ENCODE data around the gene SGMS1. TPM values are rescaled to one million over a fixed set of nuclear protein-coding genes. Genes with fewer than 3 reads are reported as not detected.

SGMS1 gene
- total RNA-seq, 4 donors from 2014 or later: 28.3 to 44.5 (median 41.7) TPM

GRCh38 chr10:50289196-50289595 is 334.6 kb downstream of the SGMS1 start:
- H3K4me3 ChIP-seq: no peak overlapping the region
- no peak for DNase-seq
- no peak overlapping the region for H3K27ac ChIP-seq
- H3K27me3 ChIP-seq: no peaks in the 10 kb centered on the region
- no peaks in the 10 kb centered on the region for H3K9me3 ChIP-seq
- H3K4me1 ChIP-seq: peaks cover 0 to 3% (median 0%) of the 10 kb centered on the region in 4 donors
- TF ChIP-seq POLR2AphosphoS5 (IDR thresholded peaks at IDR 0.05): no peak
- TF ChIP-seq EP300 (IDR thresholded peaks at IDR 0.05; ENCODE audit: low read depth): no peak
- no peak for TF ChIP-seq CTCF (IDR thresholded peaks at IDR 0.05)
- no peak for TF ChIP-seq POLR2A (IDR thresholded peaks at IDR 0.05)
- WGBS, 2 donors (ENCODE audit: low coverage in 1 of 2): 68 to 88% methylated on average over 4 to 6 of the region's 6 CpGs
- in situ Hi-C loops (cut with MboI; ENCODE audit: low pct_ligation_motif_present in 1 of 4, low pct_unique_long_range_greater_than_20kb in 1 of 4, low sequenced_read_pairs in 3 of 4): no loop called here
- H3K36me3 ChIP-seq: no peaks in the 10 kb centered on the region
- intact Hi-C loops (cut with DNase I; ENCODE audit: low total_unique reads): no loop called here

- in situ Hi-C loops (cut with MboI; ENCODE audit: low pct_ligation_motif_present in 1 of 4, low pct_unique_long_range_greater_than_20kb in 1 of 4, low sequenced_read_pairs in 3 of 4): no loop called here
- TF ChIP-seq CTCF (IDR thresholded peaks at IDR 0.05) (no peak), POLR2AphosphoS5 (IDR thresholded peaks at IDR 0.05) (no peak), EP300 (IDR thresholded peaks at IDR 0.05; ENCODE audit: low read depth) (no peak), POLR2A (IDR thresholded peaks at IDR 0.05) (no peak)
- 42 to 80% methylated on average over 4 to 9 of the region's 9 CpGs for WGBS, 2 donors (ENCODE audit: low coverage in 1 of 2)
- no peaks in the 10 kb centered on the region for H3K9me3 ChIP-seq
- no peaks in the 10 kb centered on the region for H3K4me1 ChIP-seq
- H3K4me3 ChIP-seq: no peak overlapping the region
- H3K27me3 ChIP-seq: peaks cover 7% of the 10 kb centered on the region
- H3K36me3 ChIP-seq: no peaks in the 10 kb centered on the region
- intact Hi-C loops (cut with DNase I; ENCODE audit: low total_unique reads): no loop called here
- DNase-seq: no peak
- H3K27ac ChIP-seq: no peak overlapping the region
These were observed 336.6 kb downstream of the SGMS1 start for GRCh38 chr10:50286996-50287803.

DNA sequence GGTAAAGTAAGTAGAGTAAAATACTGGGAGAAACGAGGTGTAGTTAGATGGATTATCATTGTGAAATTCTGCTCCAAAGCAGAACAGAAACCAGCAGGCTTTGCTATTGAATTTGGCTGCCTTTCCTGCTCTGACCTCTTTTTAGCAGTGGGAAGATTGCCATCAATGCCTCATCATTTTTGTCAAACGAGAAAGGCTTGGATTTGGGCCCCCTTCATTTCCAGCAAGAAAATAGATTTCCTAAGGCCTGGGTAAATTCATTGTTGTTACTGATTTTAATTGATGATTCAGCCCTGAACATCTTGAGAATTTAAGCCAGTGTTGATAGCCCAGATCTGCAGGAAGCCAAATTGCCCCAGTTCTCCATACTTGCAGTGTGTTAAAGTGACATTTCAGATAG is 337.2 kb downstream of the SGMS1 start:
- Histone ChIP-seq H3K4me1 (no peaks in the 10 kb centered on the region), H3K9me3 (no peaks in the 10 kb centered on the region), H3K27me3 (peaks cover 7% of the 10 kb centered on the region), H3K36me3 (no peaks in the 10 kb centered on the region), H3K27ac (no peak overlapping the region), H3K4me3 (no peak overlapping the region)
- TF ChIP-seq EP300 (IDR thresholded peaks at IDR 0.05; ENCODE audit: low read depth) (no peak), POLR2AphosphoS5 (IDR thresholded peaks at IDR 0.05) (no peak), CTCF (IDR thresholded peaks at IDR 0.05) (no peak), POLR2A (IDR thresholded peaks at IDR 0.05) (no peak)
- DNase-seq: no peak
- in situ Hi-C loops (cut with MboI; ENCODE audit: low pct_ligation_motif_present in 1 of 4, low pct_unique_long_range_greater_than_20kb in 1 of 4, low sequenced_read_pairs in 3 of 4) (no loop called here), intact Hi-C loops (cut with DNase I; ENCODE audit: low total_unique reads) (no loop called here)
- 44 to 50% methylated on average over 2 of the region's 2 CpGs for WGBS, 2 donors (ENCODE audit: low coverage in 1 of 2)

DNA sequence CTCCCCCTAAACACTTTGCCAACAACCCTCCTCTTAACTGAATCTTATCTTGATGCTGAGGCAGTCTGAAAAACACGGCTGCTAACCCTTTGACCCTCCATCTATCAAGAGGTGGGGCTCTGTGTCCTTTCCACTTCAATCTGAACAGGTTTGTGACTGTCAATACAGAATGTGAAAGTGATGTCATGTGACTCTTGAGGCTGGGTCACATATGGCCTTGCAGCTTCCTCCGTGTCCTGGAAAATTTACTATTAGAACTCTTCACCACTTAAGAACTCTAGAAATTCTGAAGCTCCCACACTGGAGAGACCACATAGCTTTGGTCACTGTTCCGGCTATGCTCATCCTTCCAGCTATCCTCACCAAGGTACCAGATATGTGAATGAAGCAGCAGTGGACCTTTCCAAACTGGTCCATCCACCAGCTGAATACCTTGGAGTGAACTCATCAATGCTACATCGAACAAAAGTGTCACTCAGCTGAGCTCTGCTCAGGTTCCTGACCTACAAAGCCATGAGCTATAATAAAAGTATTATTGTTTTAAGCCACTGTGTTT is 341.7 kb downstream of the SGMS1 start:
- H3K4me1 ChIP-seq: no peaks in the 10 kb centered on the region
- DNase-seq: no peak
- no peak overlapping the region for H3K27ac ChIP-seq
- H3K27me3 ChIP-seq: peaks cover 7% of the 10 kb centered on the region
- H3K4me3 ChIP-seq: no peak overlapping the region
- 56 to 81% methylated on average over 1 to 4 of the region's 4 CpGs for WGBS, 2 donors (ENCODE audit: low coverage in 1 of 2)
- H3K9me3 ChIP-seq: no peaks in the 10 kb centered on the region
- TF ChIP-seq POLR2A (IDR thresholded peaks at IDR 0.05) (no peak), POLR2AphosphoS5 (IDR thresholded peaks at IDR 0.05) (no peak), CTCF (IDR thresholded peaks at IDR 0.05) (no peak), EP300 (IDR thresholded peaks at IDR 0.05; ENCODE audit: low read depth) (no peak)
- no peaks in the 10 kb centered on the region for H3K36me3 ChIP-seq
- in situ Hi-C loops (cut with MboI; ENCODE audit: low pct_ligation_motif_present in 1 of 4, low pct_unique_long_range_greater_than_20kb in 1 of 4, low sequenced_read_pairs in 3 of 4) (no loop called here), intact Hi-C loops (cut with DNase I; ENCODE audit: low total_unique reads) (no loop called here)

Measured in transverse colon (tissue), 4 donors.